B cell (primary cell): Measurements from ENCODE around the gene DNAH11. TPM values are rescaled to one million over a fixed set of nuclear protein-coding genes. Genes with fewer than 3 reads are reported as not detected.

Experiments used
- ATAC-seq: fragments of 200-7000 bp; cut with Tn5 transposase; one replicate; pipeline ENCODE4 v1.10.0; 2021; ENCODE audit warnings: low read depth, mild to moderate bottlenecking, moderate number of reproducible peaks, moderate library complexity
- CTCF ChIA-PET: fragments of 350-600 bp; sonication (Branson Sonifier 250); formaldehyde crosslinking; loops from one replicate; lab custom pipeline; 2021; ENCODE audit warnings: antibody characterized with exemption, inconsistent platforms; lab: Charles Lee
- POLR2A ChIA-PET: fragments of 350-600 bp; sonication (Branson Sonifier 250); formaldehyde crosslinking; loops from one replicate; lab custom pipeline; 2021; ENCODE audit warnings: antibody characterized with exemption; lab: Charles Lee
- DNase-seq: peaks from one replicate; pipeline ENCODE4 v3.0.0; 2013
- H2AFZ ChIP-seq: 2 replicates; pipeline ENCODE4 v1.6.1; 2012; ENCODE audit warnings: mild to moderate bottlenecking, low read depth, low read length; ENCODE audit not compliant: insufficient read depth, poor library complexity, severe bottlenecking
- H3K27ac ChIP-seq, 2 donors: 1 replicate in 1 of 2; 2 replicates in 1 of 2; pipeline ENCODE4 v1.5.1; 2012 to 2013; ENCODE audit warnings: low read length in 2 of 2, mild to moderate bottlenecking in 2 of 2, moderate library complexity in 1 of 2
- H3K27me3 ChIP-seq, 4 experiments: fragments of 200-600 bp in 1 of 4; sonication (generic) in 1 of 4; replicated peaks in 1 of 4; 1 replicate in 2 of 4; 2 replicates in 2 of 4; pipeline versions ENCODE4 v1.6.1 to v1.7.0; 2013 to 2016; ENCODE audit warnings: low read length in 3 of 4, mild to moderate bottlenecking in 2 of 4, mixed read lengths in 1 of 4, moderate library complexity in 1 of 4; ENCODE audit not compliant: insufficient read depth in 4 of 4, control insufficient read depth in 3 of 4; ENCODE audit errors: control extremely low read depth in 1 of 4
- H3K36me3 ChIP-seq, 2 experiments: replicated peaks in 1 of 2; 1 replicate in 1 of 2; 2 replicates in 1 of 2; pipeline versions ENCODE4 v1.6.1 to v1.7.1; 2013; ENCODE audit warnings: low read length in 1 of 2; ENCODE audit not compliant: insufficient read depth in 2 of 2, control insufficient read depth in 1 of 2; ENCODE audit errors: control extremely low read depth in 1 of 2, extremely low read depth in 1 of 2
- H3K4me1 ChIP-seq, 2 donors: fragments of 200-600 bp in 1 of 2; sonication (generic) in 1 of 2; 1 replicate in 1 of 2; 2 replicates in 1 of 2; pipeline versions ENCODE4 v1.5.1 to v1.6.1; 2013 to 2017; ENCODE audit warnings: low read length in 2 of 2; ENCODE audit not compliant: control insufficient read depth in 2 of 2, insufficient read depth in 2 of 2
- H3K4me2 ChIP-seq: replicated peaks from 2 replicates; pipeline ENCODE3; 2012; ENCODE audit warnings: mild to moderate bottlenecking, low read depth, low read length; ENCODE audit not compliant: poor library complexity, severe bottlenecking
- H3K4me3 ChIP-seq, 5 experiments: fragments of 200-600 bp in 1 of 5; sonication (generic) in 1 of 5; 1 replicate in 3 of 5; 2 replicates in 2 of 5; pipeline versions ENCODE4 v1.5.1 to v1.7.0; 2011 to 2016; ENCODE audit warnings: low read length in 4 of 5, mild to moderate bottlenecking in 4 of 5, low read depth in 2 of 5, control low read depth in 1 of 5, moderate library complexity in 1 of 5; ENCODE audit not compliant: insufficient read depth in 1 of 5; ENCODE audit errors: control extremely low read depth in 1 of 5, extremely low read depth in 1 of 5
- H3K79me2 ChIP-seq: fragments of 200-600 bp; sonication (generic); one replicate; pipeline ENCODE4 v1.6.0; 2016; ENCODE audit warnings: low read length; ENCODE audit not compliant: control insufficient read depth, insufficient read depth
- H3K9ac ChIP-seq: fragments of 200-600 bp; sonication (generic); 2 replicates; pipeline ENCODE4 v1.6.1; 2017; ENCODE audit warnings: mild to moderate bottlenecking, low read length, moderate library complexity
- H3K9me3 ChIP-seq, 3 donors: one replicate each; pipeline versions ENCODE4 v1.6.1 to v1.7.1; 2013; ENCODE audit warnings: low read length in 2 of 3; ENCODE audit not compliant: control insufficient read depth in 2 of 3, insufficient read depth in 1 of 3; ENCODE audit errors: control extremely low read depth in 1 of 3
- H4K20me1 ChIP-seq: 2 replicates; pipeline ENCODE4 v1.6.0; 2012; ENCODE audit warnings: mild to moderate bottlenecking, low read length; ENCODE audit not compliant: insufficient read depth, control insufficient read depth, poor library complexity, severe bottlenecking
- H3K27ac Mint-ChIP-seq: one replicate; pipeline ENCODE4 v1.8.0; 2021; ENCODE audit warnings: mixed read lengths
- H3K27me3 Mint-ChIP-seq: one replicate; pipeline ENCODE4 v1.8.0; 2021; ENCODE audit warnings: mixed read lengths
- H3K4me1 Mint-ChIP-seq: one replicate; pipeline ENCODE4 v1.8.0; 2021; ENCODE audit warnings: mixed read lengths
- H3K4me3 Mint-ChIP-seq: one replicate; pipeline ENCODE4 v1.8.0; 2021; ENCODE audit warnings: mixed read lengths
- H3K9me3 Mint-ChIP-seq: one replicate; pipeline ENCODE4 v1.8.0; 2022; ENCODE audit warnings: mixed read lengths; ENCODE audit not compliant: insufficient read depth
- CTCF ChIP-seq: fragments of 200-600 bp; IDR thresholded peaks from one replicate; pipeline ENCODE4 v1.8.0; 2022; ENCODE audit warnings: antibody characterized with exemption, mild to moderate bottlenecking
- EZH2 ChIP-seq: IDR thresholded peaks from 2 replicates; pipeline ENCODE4 v1.6.1; 2012; ENCODE audit warnings: borderline replicate concordance, low read depth, mild to moderate bottlenecking, moderate library complexity, low read length; ENCODE audit not compliant: insufficient read depth, poor library complexity, severe bottlenecking
- WGBS: methylation state at CpG from one replicate; pipeline ENCODE4 v1.1.5; 2013; ENCODE audit warnings: missing lambda C conversion rate; ENCODE audit not compliant: insufficient coverage; 5-methylcytosine and 5-hydroxymethylcytosine counted together
- intact Hi-C: fragments of 100-400 bp; cut with micrococcal nuclease; formaldehyde crosslinking; loops from one replicate; pipeline ENCODE4 v1.10.0; 2022
- polyA plus RNA-seq: library from polyadenylated mRNA; depleted of rRNA; stranded (reverse); fragments of >200 nt; gene quantifications from 2 replicates; pipeline ENCODE4 v1.2.3, GENCODE V29; 2012
- total RNA-seq, 2 donors: library from RNA; stranded (reverse); fragments of 120-200 nt in 1 of 2; gene quantifications; 1 replicate in 1 of 2; 2 replicates in 1 of 2; pipeline versions ENCODE4 v1.2.3 to v1.2.4, GENCODE V29; 2013 to 2022

The DNAH11 gene
- total and polyA plus RNA-seq, 2 donors (not counting 1 experiment from before 2014, with no cell fraction given) = not detected

- Mint-ChIP-seq H3K27me3 (peaks cover 4% of the 10 kb centered on the region), H3K27ac (no peak overlapping the region), H3K9me3 (no peaks in the 10 kb centered on the region), H3K4me3 (no peak overlapping the region), H3K4me1 (no peaks in the 10 kb centered on the region)
- POLR2A ChIA-PET = no interaction called here
- Histone ChIP-seq H3K9me3 (no peaks in the 10 kb centered on the region), H3K79me2 (no peaks in the 10 kb centered on the region), H3K36me3 (no peaks in the 10 kb centered on the region), H3K4me2 (no peak overlapping the region), H3K4me3 (no peak overlapping the region), H2AFZ (no peak overlapping the region), H3K4me1 (no peaks in the 10 kb centered on the region), H3K9ac (no peak overlapping the region), H4K20me1 (no peaks in the 10 kb centered on the region), H3K27ac (no peak overlapping the region), H3K27me3 (no peaks in the 10 kb centered on the region)
- no peak for TF ChIP-seq EZH2
- TF ChIP-seq CTCF = no peak
- DNase-seq (no peak), ATAC-seq (no peak)
- WGBS = 100% methylated on average over 2 of the region's 4 CpGs
- CTCF ChIA-PET = no interaction called here
- intact Hi-C loops = no loop called here
Measured at GRCh38 chr7:21579341-21580072, 36.7 kb downstream of the DNAH11 start.

DNA sequence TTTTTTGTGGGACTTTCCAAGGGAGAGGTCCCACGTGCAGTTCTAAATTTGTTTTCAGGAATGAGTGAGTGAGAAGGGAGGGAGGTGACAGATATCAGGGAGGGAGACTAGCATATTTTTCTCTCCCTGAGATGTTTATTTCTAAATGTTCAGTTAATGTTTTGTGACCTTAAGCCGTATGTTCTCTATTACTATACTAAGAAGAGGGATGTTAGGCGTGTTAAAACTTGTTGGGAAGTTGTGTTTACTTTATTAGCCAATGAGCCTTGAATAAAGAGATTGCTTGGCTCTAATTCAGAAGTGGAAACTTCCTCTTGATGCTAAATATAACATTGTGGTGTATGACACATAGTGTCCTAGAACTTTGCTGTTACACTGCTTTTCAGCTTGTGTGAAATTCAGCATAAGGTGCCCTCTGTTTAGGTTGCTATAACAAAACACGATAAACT lies 37.3 kb downstream of the DNAH11 start:
- no peak overlapping the region for H3K27ac Mint-ChIP-seq
- intact Hi-C loops = no loop called here
- 63% methylated on average over 1 of the region's 4 CpGs for WGBS
- H3K9ac ChIP-seq = no peak overlapping the region
- no peaks in the 10 kb centered on the region for H3K4me1 ChIP-seq
- H3K9me3 Mint-ChIP-seq = no peaks in the 10 kb centered on the region
- no peak overlapping the region for H3K27ac ChIP-seq
- TF ChIP-seq CTCF = no peak
- no peak for TF ChIP-seq EZH2
- no peak overlapping the region for H3K4me3 ChIP-seq
- H3K27me3 ChIP-seq = no peaks in the 10 kb centered on the region
- no peak overlapping the region for H2AFZ ChIP-seq
- no peaks in the 10 kb centered on the region for H4K20me1 ChIP-seq
- no peak overlapping the region for H3K4me3 Mint-ChIP-seq
- peaks cover 4% of the 10 kb centered on the region for H3K27me3 Mint-ChIP-seq
- DNase-seq (no peak), ATAC-seq (no peak)
- no peaks in the 10 kb centered on the region for H3K9me3 ChIP-seq
- no peaks in the 10 kb centered on the region for H3K79me2 ChIP-seq
- POLR2A ChIA-PET = no interaction called here
- CTCF ChIA-PET = no interaction called here
- no peaks in the 10 kb centered on the region for H3K36me3 ChIP-seq
- H3K4me2 ChIP-seq = no peak overlapping the region
- no peaks in the 10 kb centered on the region for H3K4me1 Mint-ChIP-seq
